Stimulated activated CD8-positive, alpha-beta memory T cell treated with anti-CD3 and anti-CD28 coated beads, Interleukin-2, amount 100 ng/mL, for 48 hours (primary cell): ENCODE results near the gene DDX23.

Experiments
- DNase-seq, 2 donors: peaks; one replicate each; pipeline ENCODE4 v3.0.0-alpha.2; 2020; ENCODE audit warnings: low read depth in 2 of 2

DDX23 gene

DNA sequence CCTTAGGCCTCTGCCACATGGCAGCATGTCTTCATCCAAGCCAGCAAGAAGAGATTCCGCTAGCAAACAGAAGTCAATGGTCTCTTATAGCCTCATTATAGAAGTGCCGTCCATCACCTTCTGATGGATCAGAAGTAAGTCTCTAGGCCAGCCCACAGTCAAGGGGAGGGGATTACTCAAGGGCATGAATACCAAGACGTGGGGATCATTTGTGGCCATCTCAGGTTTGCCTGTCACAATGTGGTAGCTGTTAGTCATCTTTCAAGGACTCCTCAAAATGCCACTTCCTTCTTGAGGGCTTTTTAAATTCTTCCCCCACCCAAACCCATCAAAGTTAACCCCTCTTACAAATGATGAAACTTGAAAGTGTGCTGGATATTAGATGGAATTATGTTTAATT, 55.0 kb downstream of the DDX23 start:
- peak in 1 of 2 donors; percentile 12 for DNase-seq

DNA sequence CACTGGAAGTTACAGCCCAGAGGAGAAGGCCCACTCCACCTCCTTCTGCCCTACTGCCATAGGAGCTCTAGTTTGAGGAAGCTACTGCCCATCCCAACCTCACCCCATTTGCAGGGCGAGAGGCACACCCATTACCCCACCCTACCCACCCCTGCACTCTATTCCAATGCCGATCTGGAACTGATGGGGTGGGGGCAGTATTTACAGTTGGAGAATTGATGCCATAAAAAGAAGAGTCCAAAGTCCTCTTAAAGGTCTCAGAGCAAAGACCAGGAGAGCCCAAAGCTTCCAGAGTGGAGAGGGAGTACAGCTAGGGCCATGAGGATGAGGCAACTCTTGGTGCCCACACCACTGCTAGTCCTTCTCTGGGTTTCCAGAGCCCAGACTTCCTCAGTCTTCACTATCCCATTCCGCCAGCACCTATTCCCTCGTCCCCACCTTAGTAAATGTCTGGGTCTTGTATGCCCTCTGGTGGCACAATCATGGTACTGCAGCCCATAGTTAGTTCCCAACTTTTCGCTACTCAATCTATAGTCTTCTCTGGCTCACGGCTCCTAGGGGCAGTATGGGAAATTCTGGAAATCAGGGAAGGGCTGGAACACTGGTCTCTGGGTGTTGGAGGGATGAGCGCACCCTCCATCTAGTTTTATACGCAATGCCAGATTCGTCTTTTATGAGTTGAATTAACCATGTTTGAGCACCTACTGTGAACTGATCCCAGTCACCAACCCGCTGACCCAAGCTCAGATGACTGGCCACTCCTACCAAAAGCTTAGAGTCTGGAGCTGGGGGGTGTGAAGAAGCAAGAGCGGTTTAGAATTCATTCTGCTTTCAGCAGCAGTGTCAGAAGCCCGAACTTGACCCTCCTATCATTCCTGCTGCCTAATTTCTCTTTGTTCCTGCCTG, 56.2 kb downstream of the DDX23 start:
- DNase-seq: peak in 1 of 2 donors; percentile 38

DNA sequence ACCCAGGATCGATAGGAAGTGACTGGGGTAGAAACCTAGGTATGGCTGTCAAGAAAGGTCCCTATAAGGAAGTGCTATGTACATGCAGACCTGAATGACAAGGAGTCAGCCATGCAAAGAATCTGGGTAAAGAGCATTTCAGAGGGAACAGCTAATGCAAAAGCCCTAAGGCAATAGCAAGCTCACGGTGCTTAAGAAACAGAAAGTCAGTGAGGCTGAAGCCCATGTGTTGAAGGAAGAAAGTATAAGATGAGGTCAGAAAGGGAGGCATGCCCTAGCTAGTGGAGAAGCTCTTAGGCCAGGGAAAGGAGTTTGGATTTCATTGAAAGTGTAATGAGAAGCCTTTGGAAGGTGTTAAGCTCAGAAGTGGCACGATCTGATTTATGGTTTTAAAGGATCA, 57.1 kb downstream of the DDX23 start:
- no peak for DNase-seq

DNA sequence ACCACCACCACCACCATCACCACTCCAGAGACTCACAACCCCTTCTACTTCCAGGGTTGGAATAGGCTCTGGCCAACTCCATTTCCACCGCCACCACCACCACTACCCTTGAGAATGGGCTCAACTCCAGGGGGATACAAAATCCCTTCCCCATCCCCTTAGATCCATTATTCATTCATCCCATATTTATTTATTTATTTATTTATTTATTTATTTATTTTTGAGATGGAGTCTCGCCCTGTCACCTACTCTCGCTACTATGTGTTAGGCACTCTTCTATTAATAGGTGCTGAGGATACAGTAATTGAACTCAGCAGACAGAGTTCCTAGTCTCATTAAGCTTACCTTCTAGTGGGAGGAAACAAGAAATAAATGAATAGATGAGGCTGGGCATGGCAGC, 58.3 kb downstream of the DDX23 start:
- DNase-seq: no peak

DNA sequence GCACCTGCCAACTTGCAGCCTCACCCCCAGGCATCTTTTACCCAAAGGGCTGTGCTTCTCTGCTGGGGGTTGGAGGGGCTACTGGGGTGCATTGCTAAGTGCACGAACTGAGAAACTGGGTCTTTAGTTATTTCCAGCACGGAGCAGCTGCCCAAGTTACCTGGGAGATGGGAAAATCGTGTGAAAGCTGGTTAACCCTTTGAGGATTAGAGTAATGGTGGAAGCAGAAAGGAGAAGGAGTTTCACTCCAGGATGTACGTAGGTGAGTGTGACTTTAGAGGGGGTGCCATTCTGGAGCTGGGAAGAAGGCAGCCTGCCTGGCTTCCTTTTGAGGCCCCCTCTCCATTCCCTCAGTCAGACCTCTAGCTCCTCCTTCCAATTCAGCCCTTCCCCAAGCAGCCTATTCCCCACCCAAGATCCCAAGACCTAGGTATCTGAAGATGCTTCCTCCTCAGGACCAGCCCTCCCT, 62.1 kb downstream of the DDX23 start:
- no peak for DNase-seq

DNA sequence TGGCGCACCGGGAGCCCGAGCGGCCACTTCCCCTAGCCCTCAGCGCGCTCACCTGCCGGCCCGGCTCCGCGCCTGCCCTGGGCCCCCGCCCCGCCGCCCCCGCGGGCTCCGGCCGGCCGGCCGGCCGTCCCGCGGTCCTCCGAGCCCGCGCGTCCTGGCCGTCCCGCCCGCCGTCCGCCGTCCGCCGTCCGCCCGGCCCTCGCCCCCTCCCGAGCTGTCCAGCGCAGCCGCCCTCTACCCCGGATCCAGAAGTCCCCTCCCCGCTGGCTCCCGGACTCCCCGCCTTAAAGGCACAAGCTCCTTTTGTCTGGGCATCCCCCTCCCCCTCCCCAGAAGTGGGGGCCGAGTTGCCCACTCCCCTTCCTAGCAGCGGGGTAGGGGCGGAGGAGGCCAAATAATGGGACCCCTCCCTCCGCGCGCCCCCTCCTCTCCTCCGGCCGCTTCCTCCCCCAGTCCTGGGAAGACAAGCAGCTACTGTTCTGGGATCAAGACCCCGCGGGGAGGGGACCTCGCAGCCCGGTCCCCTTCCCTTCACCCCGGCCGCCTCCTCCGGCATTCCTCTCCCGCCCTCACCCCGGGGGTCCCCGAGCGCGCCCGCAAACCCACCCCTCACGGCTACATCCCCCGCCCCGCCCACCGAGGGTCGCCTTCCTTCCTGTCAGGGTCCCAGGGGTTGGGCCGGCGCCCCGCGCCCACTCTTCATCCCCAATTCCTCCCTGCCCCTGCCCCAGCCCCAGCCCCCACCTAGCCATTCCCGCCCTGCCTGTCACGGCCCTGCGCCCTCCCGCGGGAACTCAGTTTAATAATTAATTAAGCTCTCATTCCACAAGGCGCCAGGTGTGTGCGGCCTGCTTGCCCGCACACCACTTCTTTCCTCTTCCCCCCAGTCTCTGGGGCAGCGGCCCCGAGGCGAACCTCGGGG, 62.8 kb downstream of the DDX23 start, which contains the start of gene ADCY6:
TSS of gene ADCY6 (minus strand) at position 236 of the 922 bp plus-strand sequence. CDS start 5,655 bp downstream, outside the sequence.
- no peak for DNase-seq

DNA sequence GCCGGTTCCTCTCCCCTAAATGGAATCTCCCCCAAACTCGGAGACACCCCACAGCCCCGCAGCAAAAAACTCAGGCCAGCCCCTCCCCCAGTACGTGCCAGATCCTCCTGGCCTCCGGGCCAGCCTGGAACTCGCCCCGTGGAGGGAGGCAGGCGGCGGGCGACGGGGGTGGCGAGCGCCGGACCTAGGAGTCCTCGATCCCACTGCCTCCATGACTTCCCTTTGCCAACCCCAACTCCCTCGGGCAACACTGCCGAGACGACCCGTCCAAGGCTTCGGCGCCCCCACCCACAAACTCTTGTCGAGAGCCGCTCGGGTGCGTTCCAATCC, 63.5 kb downstream of the DDX23 start:
- DNase-seq: no peak

DNA sequence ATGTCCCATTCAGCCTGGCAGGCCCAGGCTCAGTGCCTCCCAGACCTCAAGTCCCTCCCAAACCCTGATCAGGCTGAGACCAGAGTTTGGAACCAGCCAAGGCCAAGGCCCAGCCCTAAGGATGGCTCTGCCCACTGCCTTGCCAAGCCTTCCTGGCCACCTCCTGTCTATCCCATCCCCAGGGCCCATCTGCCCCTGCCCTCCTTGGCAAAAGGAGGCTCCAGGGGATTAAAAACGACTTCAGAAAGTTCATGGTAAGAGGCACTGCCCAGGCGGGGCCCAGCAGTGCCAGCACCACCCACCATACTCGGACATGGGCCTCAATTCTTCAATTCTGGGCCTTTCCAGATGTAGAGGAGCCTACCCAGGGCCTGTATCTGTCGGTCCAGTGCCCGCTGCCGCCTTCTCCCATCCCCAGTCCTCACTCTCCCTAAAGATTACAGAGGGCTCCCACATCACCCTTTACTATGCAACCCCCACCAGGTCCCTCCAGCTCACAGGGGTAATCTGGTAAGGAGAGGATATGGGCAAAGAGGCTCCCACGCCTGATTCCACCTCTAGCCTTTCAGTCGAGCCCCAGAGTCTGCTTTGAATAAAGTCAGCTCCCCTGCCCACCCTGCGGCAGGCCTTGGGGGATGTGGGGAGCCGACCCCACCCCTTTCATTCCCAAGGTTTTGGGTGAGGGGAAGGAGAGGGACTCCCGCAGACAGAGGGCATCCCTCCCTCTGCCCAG, 64.0 kb downstream of the DDX23 start:
- DNase-seq: no peak

DNA sequence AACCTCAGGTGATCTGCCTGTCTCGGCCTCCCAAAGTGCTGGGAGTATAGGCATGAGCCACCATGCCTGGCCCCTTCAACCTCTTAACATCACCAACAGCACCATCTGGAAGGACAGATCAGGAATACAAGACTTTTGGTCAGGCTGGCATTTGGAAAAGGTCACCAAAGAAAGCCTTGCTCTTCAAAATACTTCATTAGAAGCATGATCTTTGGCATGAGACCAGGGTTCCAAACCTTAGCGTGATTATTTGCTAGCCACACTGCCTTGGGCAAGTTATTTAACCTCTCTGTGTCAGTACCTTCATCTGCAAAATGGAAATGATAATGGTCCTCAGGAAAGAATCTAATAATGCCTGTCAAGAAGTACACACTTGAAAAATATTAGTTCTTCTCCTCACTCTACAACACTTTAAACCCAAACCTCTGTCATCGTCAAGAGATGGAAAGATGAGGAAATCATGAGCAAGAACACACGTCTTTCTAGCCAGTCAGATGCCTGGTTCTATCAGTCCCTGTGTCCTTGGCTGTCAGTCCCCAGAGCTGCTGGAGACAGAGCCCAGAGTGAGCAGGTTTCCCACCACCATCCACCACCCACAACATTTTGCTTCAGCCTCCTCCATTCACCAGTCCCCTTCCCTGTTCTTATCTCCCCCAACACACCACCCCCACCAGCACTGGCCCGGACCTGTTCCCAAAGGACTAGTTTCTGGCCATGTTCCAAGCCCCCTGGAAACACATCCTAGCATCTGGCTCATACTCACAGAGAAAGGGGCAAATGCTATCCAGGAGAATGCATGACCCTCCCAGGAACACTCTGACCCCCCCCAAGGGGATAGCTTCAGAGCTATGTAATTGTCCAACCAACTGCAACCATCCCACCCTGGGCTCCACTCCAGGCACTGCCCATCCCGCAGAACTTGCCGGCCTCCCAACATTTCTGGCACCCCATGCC, 65.1 kb downstream of the DDX23 start:
- no peak for DNase-seq

DNA sequence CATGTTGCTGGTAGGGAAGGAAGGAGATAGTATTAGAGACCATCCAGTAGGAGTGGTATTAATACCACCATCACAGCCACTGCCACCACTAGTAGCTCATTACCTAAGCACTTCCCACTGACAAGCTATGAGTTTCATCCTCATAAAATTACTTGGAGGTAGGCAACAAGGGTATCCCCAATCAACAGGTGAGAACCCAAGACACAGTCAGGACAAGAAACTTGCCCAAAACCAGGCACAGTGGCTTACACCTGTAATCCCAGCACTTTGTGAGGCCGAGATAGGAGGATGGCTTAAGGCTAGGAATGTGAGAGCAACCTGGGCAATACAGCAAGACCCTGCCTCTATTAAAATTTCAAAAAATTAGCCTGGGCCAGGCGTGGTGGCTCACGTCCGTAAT, 68.5 kb downstream of the DDX23 start:
- no peak for DNase-seq

DNA sequence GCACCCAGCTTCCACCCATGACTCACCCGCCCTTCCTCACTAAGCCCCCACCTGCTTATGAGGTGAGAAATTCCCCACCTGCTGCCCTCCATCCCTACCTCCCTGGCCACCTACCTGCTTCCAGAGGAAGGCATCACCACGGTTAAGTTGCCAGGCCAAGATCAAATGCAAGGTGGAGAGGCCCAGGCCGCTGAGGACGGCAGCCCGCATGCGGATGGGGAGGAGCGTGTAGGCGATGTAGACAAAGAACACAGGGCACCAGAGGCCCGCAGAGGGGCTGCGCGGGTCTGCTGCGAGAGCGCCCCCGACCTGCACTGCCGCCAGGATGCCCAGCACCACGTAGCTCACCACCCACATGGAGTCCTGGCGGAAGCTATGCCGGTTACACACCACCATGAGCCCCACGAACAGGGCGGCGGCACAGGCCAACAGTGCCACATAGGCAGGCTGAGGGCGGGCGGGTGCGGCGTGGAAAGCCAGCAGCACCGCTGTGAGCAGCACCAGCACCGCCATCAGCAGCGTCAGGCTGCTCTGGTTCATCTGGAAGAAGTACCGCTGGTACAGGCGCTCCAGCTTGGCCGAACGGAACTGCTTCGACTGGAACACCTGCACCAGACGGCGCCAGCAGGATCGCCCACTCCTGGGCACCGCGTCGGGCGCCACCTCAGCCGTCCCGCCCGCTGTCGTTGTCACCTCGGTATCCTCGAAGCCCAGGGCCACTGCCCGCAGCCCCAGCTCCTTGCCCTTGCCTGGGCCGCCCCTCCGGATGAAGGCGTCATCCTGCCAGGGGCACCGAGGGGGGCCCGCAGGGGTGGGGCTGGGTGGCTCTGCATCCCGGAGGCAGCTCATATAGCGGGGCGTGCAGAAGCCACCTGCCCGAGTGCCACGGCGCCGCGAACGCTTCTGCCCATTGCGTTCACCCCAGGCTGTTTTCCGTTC, 69.2 kb downstream of the DDX23 start:
- DNase-seq: no peak

DNA sequence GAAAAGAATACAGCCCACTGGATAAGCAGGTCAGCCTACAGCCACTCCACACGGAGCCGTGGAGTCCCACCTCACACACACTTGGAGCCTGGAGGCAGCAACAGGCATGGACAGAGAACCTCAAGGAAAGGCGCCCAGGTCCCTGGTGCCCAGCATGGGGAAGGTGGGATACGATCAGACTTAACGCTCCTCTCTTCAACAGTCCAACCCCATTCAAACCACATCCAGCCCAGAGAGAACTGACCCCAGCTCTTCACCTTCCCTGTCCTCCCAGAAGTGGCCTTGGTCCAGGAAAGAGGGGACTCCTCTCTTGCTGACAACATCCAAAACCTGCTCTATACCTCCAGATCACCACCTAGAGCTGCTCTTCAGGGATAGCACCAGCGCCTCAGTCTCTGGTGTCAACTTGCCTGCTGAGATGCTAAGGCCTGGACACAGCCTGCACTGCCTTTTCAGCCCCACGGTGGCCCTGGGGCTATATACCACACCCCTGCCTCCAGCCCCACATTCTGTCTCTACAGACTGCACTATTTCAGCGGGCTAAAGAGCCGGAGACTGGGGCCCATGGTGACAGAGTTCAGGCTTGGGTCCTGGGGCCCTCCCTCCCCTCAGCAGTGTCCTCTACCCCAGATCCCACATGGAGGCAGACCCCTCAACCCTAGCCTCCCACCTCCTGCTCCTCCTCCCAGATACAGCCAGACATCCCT, 70.1 kb downstream of the DDX23 start:
- DNase-seq: no peak

DNA sequence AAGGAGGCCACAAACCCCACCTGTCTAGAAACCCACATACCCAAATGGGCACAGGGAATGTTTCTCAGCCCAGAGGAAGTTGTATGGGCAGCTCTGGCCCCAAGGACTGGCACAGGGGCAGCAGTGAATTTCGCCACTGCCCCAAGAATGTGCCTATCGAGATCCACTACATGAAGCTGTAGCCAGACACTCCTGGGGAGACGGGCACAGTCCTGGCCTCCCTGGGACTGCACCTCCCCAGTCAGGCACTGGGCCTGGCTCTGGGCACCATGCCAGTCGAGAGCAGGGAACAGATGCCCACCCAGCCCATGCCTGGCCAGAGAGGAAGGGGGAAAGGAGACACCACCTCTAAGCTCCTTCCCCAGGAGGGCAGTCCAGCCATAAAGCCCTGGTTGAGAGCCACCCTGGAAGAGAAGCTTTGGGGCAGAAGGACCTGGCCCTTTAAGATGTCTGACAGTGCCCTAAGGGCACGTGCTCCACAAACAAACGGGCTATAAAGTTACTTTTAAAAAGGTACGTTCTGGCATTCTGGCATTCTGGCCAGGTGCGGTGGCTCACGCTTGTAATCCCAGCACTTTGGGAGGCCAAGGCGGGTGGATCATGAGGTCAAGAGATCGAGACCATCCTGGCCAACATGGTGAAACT, 71.5 kb downstream of the DDX23 start:
- no peak for DNase-seq

DNA sequence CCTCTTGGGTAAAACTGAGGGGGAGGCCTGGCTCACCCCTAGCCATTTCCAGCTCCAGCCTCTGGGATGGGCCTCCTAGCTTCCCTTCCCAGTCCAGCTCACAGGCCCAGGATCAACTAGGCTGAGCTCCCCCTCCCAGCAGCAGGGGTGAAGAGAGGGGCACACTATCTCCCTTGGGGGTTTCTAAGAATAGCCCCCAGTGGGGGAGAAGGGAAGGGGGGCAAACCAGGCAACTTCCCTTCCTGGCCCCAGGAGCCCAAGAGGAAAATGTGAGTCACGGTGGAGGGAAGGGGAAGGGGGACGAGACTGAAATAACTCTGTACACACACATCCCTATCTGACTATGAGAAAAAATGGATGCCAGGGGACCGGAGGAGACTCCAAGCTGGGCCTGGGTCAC, 72.1 kb downstream of the DDX23 start:
- no peak for DNase-seq
